H1 (cell line): ENCODE results near the gene PRKN. TPM values are rescaled to one million over a fixed set of nuclear protein-coding genes. Genes with fewer than 3 reads are reported as not detected.

Experiments used
- CTCF ChIA-PET: fragments of 300-600 bp; sonication (Branson Sonifier 250); formaldehyde crosslinking; loops from one replicate; lab custom pipeline; 2021; ENCODE audit not compliant: partially characterized antibody; lab: Charles Lee
- POLR2A ChIA-PET: fragments of 300-600 bp; sonication (Branson Sonifier 250); formaldehyde crosslinking; loops from one replicate; lab custom pipeline; 2021; ENCODE audit warnings: inconsistent platforms; ENCODE audit not compliant: partially characterized antibody; lab: Charles Lee
- DNase-seq, 2 experiments: peaks; one replicate each; pipeline versions ENCODE4 v3.0.0 to v3.0.0-alpha.2; 2010 to 2022; ENCODE audit warnings: low spot score in 2 of 2, low read depth in 1 of 2, mixed read lengths in 1 of 2
- FAIRE-seq: peaks from 2 replicates; lab custom pipeline; 2011; peaks lifted over from hg19 to GRCh38; lab: Jason Lieb, UNC
- H2AFZ ChIP-seq: 2 replicates; pipeline ENCODE4 v1.8.1; 2012; ENCODE audit warnings: low read length, inconsistent platforms
- H2AK5ac ChIP-seq: 2 replicates; pipeline ENCODE4 v1.6.1; 2013; ENCODE audit warnings: low read depth, low read length
- H2BK120ac ChIP-seq: replicated peaks from 2 replicates; pipeline ENCODE3; 2013; ENCODE audit warnings: low read depth, low read length, inconsistent platforms
- H2BK12ac ChIP-seq: 2 replicates; pipeline ENCODE4 v1.6.1; 2013; ENCODE audit warnings: low read depth, low read length
- H2BK15ac ChIP-seq: 2 replicates; pipeline ENCODE4 v1.6.1; 2013; ENCODE audit warnings: low read length
- H2BK20ac ChIP-seq: 2 replicates; pipeline ENCODE4 v1.6.1; 2013; ENCODE audit warnings: low read length
- H2BK5ac ChIP-seq: 2 replicates; pipeline ENCODE4 v1.6.1; 2013; ENCODE audit warnings: low read depth, low read length
- H3K14ac ChIP-seq: 2 replicates; pipeline ENCODE4 v1.6.1; 2013; ENCODE audit warnings: inconsistent platforms; ENCODE audit not compliant: insufficient read length
- H3K18ac ChIP-seq: 2 replicates; pipeline ENCODE4 v1.6.1; 2013; ENCODE audit warnings: low read length; ENCODE audit errors: extremely low read depth
- H3K23ac ChIP-seq: 2 replicates; pipeline ENCODE4 v1.6.1; 2013; ENCODE audit warnings: inconsistent platforms; ENCODE audit not compliant: insufficient read length
- H3K23me2 ChIP-seq: 2 replicates; pipeline ENCODE4 v1.6.1; 2013; ENCODE audit warnings: low read depth, low read length
- H3K27ac ChIP-seq: 2 replicates; pipeline ENCODE4 v1.6.1; 2011; ENCODE audit warnings: low read depth, low read length, inconsistent platforms
- H3K27me3 ChIP-seq, 4 experiments: replicated peaks in 1 of 4; 1 replicate in 1 of 4; 2 replicates in 3 of 4; pipeline versions ENCODE4 v1.6.1 to v1.8.1; 2011 to 2013; ENCODE audit warnings: low read length in 3 of 4, mild to moderate bottlenecking in 3 of 4, inconsistent platforms in 2 of 4, mixed read lengths in 2 of 4, moderate library complexity in 1 of 4; ENCODE audit not compliant: control insufficient read depth in 3 of 4, insufficient read depth in 3 of 4; ENCODE audit errors: extremely low read depth in 1 of 4
- H3K36me3 ChIP-seq, 4 experiments: 2 replicates each; pipeline versions ENCODE4 v1.6.1 to v1.8.1; 2011 to 2013; ENCODE audit warnings: mild to moderate bottlenecking in 4 of 4, low read length in 3 of 4, moderate library complexity in 2 of 4, control low read depth in 1 of 4, inconsistent platforms in 1 of 4; ENCODE audit not compliant: insufficient read depth in 4 of 4, control insufficient read depth in 2 of 4
- H3K4ac ChIP-seq: replicated peaks from 2 replicates; pipeline ENCODE3; 2013; ENCODE audit warnings: low read length, low read depth, mixed read lengths, inconsistent platforms; ENCODE audit not compliant: insufficient read length
- H3K4me1 ChIP-seq, 4 experiments: replicated peaks in 1 of 4; 1 replicate in 1 of 4; 2 replicates in 3 of 4; pipeline versions ENCODE4 v1.6.1 to v1.8.1; 2011 to 2013; ENCODE audit warnings: low read length in 3 of 4, inconsistent platforms in 2 of 4, mixed read lengths in 1 of 4; ENCODE audit not compliant: insufficient read depth in 4 of 4, control insufficient read depth in 3 of 4
- H3K4me2 ChIP-seq, 2 experiments: 2 replicates each; pipeline versions ENCODE4 v1.6.1 to v1.8.1; 2011 to 2013; ENCODE audit warnings: low read depth in 2 of 2, low read length in 2 of 2, control low read depth in 1 of 2, inconsistent platforms in 1 of 2, mild to moderate bottlenecking in 1 of 2; ENCODE audit not compliant: insufficient read depth in 1 of 2
- H3K4me3 ChIP-seq, 4 experiments: fragments of 200-600, 300-600 bp in 1 of 4; sonication (generic), shearing (Covaris generic), sonication (Bioruptor Twin) in 1 of 4; 2 replicates each; pipeline versions ENCODE4 v1.5.1 to v1.8.1; 2011 to 2016; ENCODE audit warnings: low read length in 4 of 4, low read depth in 3 of 4, control low read depth in 2 of 4, inconsistent platforms in 2 of 4, mild to moderate bottlenecking in 2 of 4, mixed read lengths in 1 of 4, moderate library complexity in 1 of 4; ENCODE audit not compliant: insufficient read depth in 2 of 4; ENCODE audit errors: extremely low read depth in 1 of 4
- H3K56ac ChIP-seq: replicated peaks from 2 replicates; pipeline ENCODE3; 2013; ENCODE audit warnings: low read depth, mild to moderate bottlenecking, mixed read lengths, low read length, inconsistent platforms; ENCODE audit not compliant: insufficient read length
- H3K79me1 ChIP-seq: 2 replicates; pipeline ENCODE4 v1.6.1; 2013; ENCODE audit warnings: low read depth, low read length, control low read depth
- H3K79me2 ChIP-seq, 2 experiments: 2 replicates each; pipeline versions ENCODE4 v1.6.1 to v1.8.1; 2012 to 2013; ENCODE audit warnings: low read length in 2 of 2, mild to moderate bottlenecking in 2 of 2, inconsistent platforms in 1 of 2; ENCODE audit not compliant: insufficient read depth in 2 of 2, control insufficient read depth in 1 of 2
- H3K9ac ChIP-seq, 4 experiments: replicated peaks in 1 of 4; 1 replicate in 1 of 4; 2 replicates in 3 of 4; pipeline versions ENCODE4 v1.6.1 to v1.8.1; 2011 to 2013; ENCODE audit warnings: low read depth in 3 of 4, low read length in 3 of 4, control low read depth in 2 of 4, mild to moderate bottlenecking in 2 of 4, moderate library complexity in 2 of 4, inconsistent platforms in 1 of 4; ENCODE audit errors: extremely low read depth in 1 of 4
- H3K9me3 ChIP-seq, 2 experiments: 2 replicates each; pipeline versions ENCODE4 v1.6.1 to v1.8.1; 2012 to 2013; ENCODE audit warnings: mild to moderate bottlenecking in 2 of 2, moderate library complexity in 2 of 2, control low read depth in 1 of 2, inconsistent platforms in 1 of 2, low read depth in 1 of 2, low read length in 1 of 2, mixed read lengths in 1 of 2; ENCODE audit not compliant: insufficient read depth in 2 of 2
- H4K20me1 ChIP-seq, 2 experiments: replicated peaks in 1 of 2; 2 replicates each; pipeline versions ENCODE3 to v1.8.1; 2011 to 2013; ENCODE audit warnings: inconsistent platforms in 2 of 2, low read length in 2 of 2, mild to moderate bottlenecking in 1 of 2; ENCODE audit not compliant: insufficient read depth in 2 of 2, control insufficient read depth in 1 of 2
- H4K5ac ChIP-seq: 2 replicates; pipeline ENCODE4 v1.6.1; 2013; ENCODE audit warnings: low read length, low read depth, mixed read lengths, inconsistent platforms; ENCODE audit not compliant: insufficient read length
- H4K8ac ChIP-seq: 2 replicates; pipeline ENCODE4 v1.8.0; 2013; ENCODE audit warnings: mild to moderate bottlenecking, moderate library complexity, low read length, inconsistent platforms; ENCODE audit not compliant: insufficient read depth; ENCODE audit errors: extremely low read depth
- H4K91ac ChIP-seq: replicated peaks from 2 replicates; pipeline ENCODE3; 2013; ENCODE audit warnings: low read length, mixed read lengths, inconsistent platforms; ENCODE audit not compliant: insufficient read length
- KDM4A ChIP-seq: IDR thresholded peaks from one replicate; pipeline ENCODE4 v1.7.1; 2012; ENCODE audit warnings: low read depth, mild to moderate bottlenecking, moderate library complexity, low read length, inconsistent platforms; ENCODE audit not compliant: severe bottlenecking
- WGBS, 2 experiments: shearing (Covaris generic) in 1 of 2; methylation state at CpG; one replicate each; pipeline versions ENCODE4 v1.1.6 to v1.1.7; 2013 to 2015; ENCODE audit warnings: low lambda C conversion rate in 2 of 2, mixed read lengths in 2 of 2, inconsistent platforms in 1 of 2, low coverage in 1 of 2, missing lambda C conversion rate in 1 of 2; ENCODE audit not compliant: insufficient replicate concordance in 2 of 2, insufficient coverage in 1 of 2, insufficient read length in 1 of 2; ENCODE audit errors: extremely low coverage in 1 of 2, missing lambda C conversion rate in 1 of 2; 5-methylcytosine and 5-hydroxymethylcytosine counted together
- polyA plus RNA-seq, 7 experiments: library from polyadenylated mRNA; depleted of rRNA in 3 of 7; stranded (reverse) in 5 of 7; unstranded in 2 of 7; fragments of >200 nt in 5 of 7; fragments of 200-250 nt in 2 of 7; gene quantifications; 1 replicate in 5 of 7; 2 replicates in 1 of 7; 4 replicates in 1 of 7; pipeline versions ENCODE4 v1.2.1 to v1.2.3, GENCODE V29; 2011 to 2013; ENCODE audit warnings: missing spikeins in 2 of 7, mixed read lengths in 2 of 7
- total RNA-seq: library from RNA; stranded (reverse); fragmentation: NEBNext Ultra II Directional; extraction: Animal tissue kit (Norgen Biotek cat#: 25700); gene quantifications from 2 replicates; pipeline ENCODE4 v1.2.1, GENCODE V29; 2021

The PRKN gene
- total and polyA plus RNA-seq, 2 of the 8 experiments (the other 6 are each of a cell fraction or from before 2014, with no cell fraction given): 0.13 to 0.29 TPM

DNA sequence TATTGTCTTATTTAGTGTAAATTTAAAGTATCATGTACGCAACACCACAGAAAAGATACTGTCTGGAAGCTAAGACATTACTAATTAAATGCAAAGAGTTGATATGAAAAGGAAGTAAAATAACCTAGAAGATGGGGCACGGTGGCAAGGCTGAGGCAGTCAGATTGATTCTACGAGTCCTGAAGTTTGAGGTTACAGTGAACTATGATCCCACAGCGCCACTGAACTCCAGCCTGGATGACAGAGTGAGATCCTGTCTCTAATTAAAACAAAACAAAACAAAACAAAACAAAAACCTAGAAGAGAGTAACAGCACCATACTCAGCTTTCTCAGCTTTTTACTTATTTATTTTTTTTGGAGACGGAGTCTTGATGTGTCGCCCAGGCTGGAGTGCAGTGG lies 199.0 kb downstream of the PRKN start:
- 87% methylated on average over 6 of the region's 6 CpGs; no CpG with 5 or more reads in 1 of the 2 experiments for WGBS, 2 experiments
- H3K36me3 ChIP-seq: no peaks in the 10 kb centered on the region
- no peak overlapping the region for H2BK15ac ChIP-seq
- no peak overlapping the region for H3K18ac ChIP-seq
- H3K27me3 ChIP-seq: no peaks in the 10 kb centered on the region
- H3K79me2 ChIP-seq: no peaks in the 10 kb centered on the region
- no peak overlapping the region for H4K91ac ChIP-seq
- H3K4me2 ChIP-seq: no peak overlapping the region
- no peak overlapping the region for H4K5ac ChIP-seq
- H2AFZ ChIP-seq: no peak overlapping the region
- no peak overlapping the region for H3K9ac ChIP-seq
- no peak overlapping the region for H4K8ac ChIP-seq
- ChIA-PET CTCF (no interaction called here), POLR2A (no interaction called here)
- H3K23me2 ChIP-seq: no peaks in the 10 kb centered on the region
- H4K20me1 ChIP-seq: no peaks in the 10 kb centered on the region
- no peak for FAIRE-seq
- H3K23ac ChIP-seq: no peak overlapping the region
- H2BK120ac ChIP-seq: no peak overlapping the region
- H3K79me1 ChIP-seq: no peaks in the 10 kb centered on the region
- no peak overlapping the region for H3K56ac ChIP-seq
- H3K4me3 ChIP-seq: no peak overlapping the region
- H2BK5ac ChIP-seq: no peak overlapping the region
- no peak overlapping the region for H2AK5ac ChIP-seq
- no peak overlapping the region for H3K14ac ChIP-seq
- no peak overlapping the region for H2BK12ac ChIP-seq
- no peaks in the 10 kb centered on the region for H3K9me3 ChIP-seq
- H2BK20ac ChIP-seq: no peak overlapping the region
- no peak overlapping the region for H3K4ac ChIP-seq
- H3K4me1 ChIP-seq: peaks cover 0 to 5% (median 1%) of the 10 kb centered on the region in 4 experiments; a peak in 2 of 7 replicates
- H3K27ac ChIP-seq: no peak overlapping the region
- no peak for DNase-seq
- no peak for TF ChIP-seq KDM4A
